ENCODE results near the gene NEGR1. TPM values are rescaled to one million over a fixed set of nuclear protein-coding genes. Genes with fewer than 3 reads are reported as not detected.
A peak's percentile ranks its signal among the peaks of the same experiment; 100 is the strongest.

The NEGR1 gene
- polyA plus RNA-seq, 4 donors: 0.27 to 5.4 (median 1.7) TPM; not detected in 1

GRCh38 chr1:71921204-71921603 lies 361.1 kb downstream of the NEGR1 start:
- WGBS, 3 donors: 75 to 86% (median 84%) methylated on average over 1 of the region's 1 CpG
- FAIRE-seq: no peak
- Histone ChIP-seq H3K27ac (ENCODE audit: low read depth in 1 of 3, low read length in 2 of 3) (no peak overlapping the region), H3K4me3 (ENCODE audit: low read depth in 1 of 3, low read length in 3 of 3) (no peak overlapping the region), H3K36me3 (ENCODE audit: control insufficient read depth in 3 of 3, insufficient read depth in 2 of 3, low read depth in 1 of 3, low read length in 3 of 3) (no peaks in the 10 kb centered on the region), H3K27me3 (ENCODE audit: control insufficient read depth in 3 of 3, insufficient read depth in 3 of 3, low read length in 3 of 3) (no peaks in the 10 kb centered on the region), H3K9me3 (ENCODE audit: control insufficient read depth in 2 of 2, insufficient read depth in 1 of 2, low read depth in 1 of 2, low read length in 1 of 2) (no peaks in the 10 kb centered on the region), H3K4me1 (ENCODE audit: control insufficient read depth in 3 of 3, insufficient read depth in 2 of 3, low read depth in 1 of 3, low read length in 2 of 3) (no peaks in the 10 kb centered on the region)
- DNase-seq: no peak

GRCh38 chr1:71920556-71920955 lies 361.8 kb downstream of the NEGR1 start:
- FAIRE-seq: no peak

GRCh38 chr1:71919811-71920509 lies 362.4 kb downstream of the NEGR1 start:
- H3K36me3 ChIP-seq (ENCODE audit: control insufficient read depth in 3 of 3, insufficient read depth in 2 of 3, low read depth in 1 of 3, low read length in 3 of 3): no peaks in the 10 kb centered on the region
- FAIRE-seq (no peak), DNase-seq (no peak)
- no peaks in the 10 kb centered on the region for H3K27me3 ChIP-seq (ENCODE audit: control insufficient read depth in 3 of 3, insufficient read depth in 3 of 3, low read length in 3 of 3)
- H3K9me3 ChIP-seq (ENCODE audit: control insufficient read depth in 2 of 2, insufficient read depth in 1 of 2, low read depth in 1 of 2, low read length in 1 of 2): no peaks in the 10 kb centered on the region
- no peaks in the 10 kb centered on the region for H3K4me1 ChIP-seq (ENCODE audit: control insufficient read depth in 3 of 3, insufficient read depth in 2 of 3, low read depth in 1 of 3, low read length in 2 of 3)
- 53 to 72% (median 62%) methylated on average over 2 of the region's 2 CpGs for WGBS, 3 donors
- H3K4me3 ChIP-seq (ENCODE audit: low read depth in 1 of 3, low read length in 3 of 3): no peak overlapping the region
- no peak overlapping the region for H3K27ac ChIP-seq (ENCODE audit: low read depth in 1 of 3, low read length in 2 of 3)

More at GRCh38 chr1:71920556-71920955, 361.8 kb downstream of the NEGR1 start:
- no peaks in the 10 kb centered on the region for H3K9me3 ChIP-seq (ENCODE audit: control insufficient read depth in 2 of 2, insufficient read depth in 1 of 2, low read depth in 1 of 2, low read length in 1 of 2)
- DNase-seq: no peak
- no peaks in the 10 kb centered on the region for H3K27me3 ChIP-seq (ENCODE audit: control insufficient read depth in 3 of 3, insufficient read depth in 3 of 3, low read length in 3 of 3)
- no peaks in the 10 kb centered on the region for H3K4me1 ChIP-seq (ENCODE audit: control insufficient read depth in 3 of 3, insufficient read depth in 2 of 3, low read depth in 1 of 3, low read length in 2 of 3)
- H3K36me3 ChIP-seq (ENCODE audit: control insufficient read depth in 3 of 3, insufficient read depth in 2 of 3, low read depth in 1 of 3, low read length in 3 of 3): no peaks in the 10 kb centered on the region
- no peak overlapping the region for H3K27ac ChIP-seq (ENCODE audit: low read depth in 1 of 3, low read length in 2 of 3)
- WGBS, 3 donors: 49 to 61% (median 60%) methylated on average over 2 of the region's 2 CpGs
- no peak overlapping the region for H3K4me3 ChIP-seq (ENCODE audit: low read depth in 1 of 3, low read length in 3 of 3)

- no peak overlapping the region for H3K27ac ChIP-seq (ENCODE audit: low read depth in 1 of 3, low read length in 2 of 3)
- DNase-seq (no peak), FAIRE-seq (no peak)
- no peaks in the 10 kb centered on the region for H3K4me1 ChIP-seq (ENCODE audit: control insufficient read depth in 3 of 3, insufficient read depth in 2 of 3, low read depth in 1 of 3, low read length in 2 of 3)
- WGBS, 3 donors: 20 to 63% (median 32%) methylated on average over 3 of the region's 3 CpGs
- no peaks in the 10 kb centered on the region for H3K36me3 ChIP-seq (ENCODE audit: control insufficient read depth in 3 of 3, insufficient read depth in 2 of 3, low read depth in 1 of 3, low read length in 3 of 3)
- H3K4me3 ChIP-seq (ENCODE audit: low read depth in 1 of 3, low read length in 3 of 3): no peak overlapping the region
- no peaks in the 10 kb centered on the region for H3K9me3 ChIP-seq (ENCODE audit: control insufficient read depth in 2 of 2, insufficient read depth in 1 of 2, low read depth in 1 of 2, low read length in 1 of 2)
- H3K27me3 ChIP-seq (ENCODE audit: control insufficient read depth in 3 of 3, insufficient read depth in 3 of 3, low read length in 3 of 3): no peaks in the 10 kb centered on the region
Observed at GRCh38 chr1:71918630-71919029, 363.7 kb downstream of the NEGR1 start.

- Histone ChIP-seq H3K9me3 (ENCODE audit: control insufficient read depth in 2 of 2, insufficient read depth in 1 of 2, low read depth in 1 of 2, low read length in 1 of 2) (no peaks in the 10 kb centered on the region), H3K4me1 (ENCODE audit: control insufficient read depth in 3 of 3, insufficient read depth in 2 of 3, low read depth in 1 of 3, low read length in 2 of 3) (no peaks in the 10 kb centered on the region), H3K4me3 (ENCODE audit: low read depth in 1 of 3, low read length in 3 of 3) (no peak overlapping the region), H3K27me3 (ENCODE audit: control insufficient read depth in 3 of 3, insufficient read depth in 3 of 3, low read length in 3 of 3) (no peaks in the 10 kb centered on the region), H3K27ac (ENCODE audit: low read depth in 1 of 3, low read length in 2 of 3) (no peak overlapping the region), H3K36me3 (ENCODE audit: control insufficient read depth in 3 of 3, insufficient read depth in 2 of 3, low read depth in 1 of 3, low read length in 3 of 3) (no peaks in the 10 kb centered on the region)
- FAIRE-seq: no peak
- no peak for DNase-seq
- WGBS, 3 donors: 65 to 85% (median 78%) methylated on average over 4 of the region's 4 CpGs
Observed at GRCh38 chr1:71916894-71917293, 365.4 kb downstream of the NEGR1 start.

- H3K27me3 ChIP-seq (ENCODE audit: control insufficient read depth in 3 of 3, insufficient read depth in 3 of 3, low read length in 3 of 3): no peaks in the 10 kb centered on the region
- WGBS, 3 donors: 66 to 79% (median 77%) methylated on average over 1 of the region's 1 CpG
- H3K4me1 ChIP-seq (ENCODE audit: control insufficient read depth in 3 of 3, insufficient read depth in 2 of 3, low read depth in 1 of 3, low read length in 2 of 3): no peaks in the 10 kb centered on the region
- H3K27ac ChIP-seq (ENCODE audit: low read depth in 1 of 3, low read length in 2 of 3): no peak overlapping the region
- DNase-seq: no peak
- H3K9me3 ChIP-seq (ENCODE audit: control insufficient read depth in 2 of 2, insufficient read depth in 1 of 2, low read depth in 1 of 2, low read length in 1 of 2): no peaks in the 10 kb centered on the region
- FAIRE-seq: no peak
- H3K4me3 ChIP-seq (ENCODE audit: low read depth in 1 of 3, low read length in 3 of 3): no peak overlapping the region
- no peaks in the 10 kb centered on the region for H3K36me3 ChIP-seq (ENCODE audit: control insufficient read depth in 3 of 3, insufficient read depth in 2 of 3, low read depth in 1 of 3, low read length in 3 of 3)
Observed at GRCh38 chr1:71914626-71915025, 367.7 kb downstream of the NEGR1 start.

GRCh38 chr1:71908871-71909390 lies 373.4 kb downstream of the NEGR1 start:
- WGBS, 3 donors: 39 to 50% (median 46%) methylated on average over 1 of the region's 1 CpG
- no peaks in the 10 kb centered on the region for H3K9me3 ChIP-seq (ENCODE audit: control insufficient read depth in 2 of 2, insufficient read depth in 1 of 2, low read depth in 1 of 2, low read length in 1 of 2)
- no peaks in the 10 kb centered on the region for H3K36me3 ChIP-seq (ENCODE audit: control insufficient read depth in 3 of 3, insufficient read depth in 2 of 3, low read depth in 1 of 3, low read length in 3 of 3)
- no peak overlapping the region for H3K4me3 ChIP-seq (ENCODE audit: low read depth in 1 of 3, low read length in 3 of 3)
- H3K27me3 ChIP-seq (ENCODE audit: control insufficient read depth in 3 of 3, insufficient read depth in 3 of 3, low read length in 3 of 3): no peaks in the 10 kb centered on the region
- no peak for DNase-seq
- FAIRE-seq: no peak
- H3K27ac ChIP-seq (ENCODE audit: low read depth in 1 of 3, low read length in 2 of 3): no peak overlapping the region
- no peaks in the 10 kb centered on the region for H3K4me1 ChIP-seq (ENCODE audit: control insufficient read depth in 3 of 3, insufficient read depth in 2 of 3, low read depth in 1 of 3, low read length in 2 of 3)

GRCh38 chr1:71908303-71908702 lies 374.0 kb downstream of the NEGR1 start:
- Histone ChIP-seq H3K9me3 (ENCODE audit: control insufficient read depth in 2 of 2, insufficient read depth in 1 of 2, low read depth in 1 of 2, low read length in 1 of 2) (no peaks in the 10 kb centered on the region), H3K4me3 (ENCODE audit: low read depth in 1 of 3, low read length in 3 of 3) (no peak overlapping the region), H3K27ac (ENCODE audit: low read depth in 1 of 3, low read length in 2 of 3) (no peak overlapping the region), H3K36me3 (ENCODE audit: control insufficient read depth in 3 of 3, insufficient read depth in 2 of 3, low read depth in 1 of 3, low read length in 3 of 3) (no peaks in the 10 kb centered on the region), H3K27me3 (ENCODE audit: control insufficient read depth in 3 of 3, insufficient read depth in 3 of 3, low read length in 3 of 3) (no peaks in the 10 kb centered on the region), H3K4me1 (ENCODE audit: control insufficient read depth in 3 of 3, insufficient read depth in 2 of 3, low read depth in 1 of 3, low read length in 2 of 3) (no peaks in the 10 kb centered on the region)
- DNase-seq (peak in 1 of 2 donors; percentile 2), FAIRE-seq (no peak)
- WGBS, 3 donors: 45 to 62% (median 57%) methylated on average over 1 of the region's 1 CpG

- no peaks in the 10 kb centered on the region for H3K4me1 ChIP-seq (ENCODE audit: control insufficient read depth in 3 of 3, insufficient read depth in 2 of 3, low read depth in 1 of 3, low read length in 2 of 3)
- H3K27ac ChIP-seq (ENCODE audit: low read depth in 1 of 3, low read length in 2 of 3): no peak overlapping the region
- FAIRE-seq (no peak), DNase-seq (no peak)
- WGBS, 3 donors: 62 to 78% (median 71%) methylated on average over 2 of the region's 2 CpGs
- no peak overlapping the region for H3K4me3 ChIP-seq (ENCODE audit: low read depth in 1 of 3, low read length in 3 of 3)
- no peaks in the 10 kb centered on the region for H3K9me3 ChIP-seq (ENCODE audit: control insufficient read depth in 2 of 2, insufficient read depth in 1 of 2, low read depth in 1 of 2, low read length in 1 of 2)
- no peaks in the 10 kb centered on the region for H3K27me3 ChIP-seq (ENCODE audit: control insufficient read depth in 3 of 3, insufficient read depth in 3 of 3, low read length in 3 of 3)
- no peaks in the 10 kb centered on the region for H3K36me3 ChIP-seq (ENCODE audit: control insufficient read depth in 3 of 3, insufficient read depth in 2 of 3, low read depth in 1 of 3, low read length in 3 of 3)
Observed at GRCh38 chr1:71899881-71900280, 382.5 kb downstream of the NEGR1 start.

All from small intestine (tissue), 7 donors.